Muscle of leg (tissue), 11 donors: Measurements from ENCODE around the gene GAPT. TPM values are rescaled to one million over a fixed set of nuclear protein-coding genes. Genes with fewer than 3 reads are reported as not detected.

ENCODE experiments used
- DNase-seq: peaks from one replicate; pipeline ENCODE4 v3.0.0; 2013
- H3K27ac ChIP-seq: one replicate; pipeline ENCODE4 v1.5.1; 2013; ENCODE audit warnings: mild to moderate bottlenecking, low read length, control low read depth
- H3K27me3 ChIP-seq: one replicate; pipeline ENCODE4 v1.6.1; 2013; ENCODE audit warnings: low read length; ENCODE audit not compliant: control insufficient read depth, insufficient read depth
- H3K36me3 ChIP-seq: one replicate; pipeline ENCODE4 v1.6.1; 2013; ENCODE audit warnings: low read length; ENCODE audit not compliant: control insufficient read depth, insufficient read depth
- H3K4me1 ChIP-seq: one replicate; pipeline ENCODE4 v1.6.1; 2013; ENCODE audit warnings: low read length; ENCODE audit not compliant: control insufficient read depth, insufficient read depth
- H3K4me3 ChIP-seq: one replicate; pipeline ENCODE4 v1.5.1; 2013; ENCODE audit warnings: low read length, control low read depth
- H3K9me3 ChIP-seq: replicated peaks from 2 replicates; pipeline ENCODE4 v1.6.1; 2013; ENCODE audit warnings: low read depth, low read length; ENCODE audit not compliant: control insufficient read depth
- WGBS: methylation state at CpG from one replicate; pipeline ENCODE4 v1.1.5; 2013; ENCODE audit warnings: missing lambda C conversion rate; ENCODE audit not compliant: insufficient coverage; 5-methylcytosine and 5-hydroxymethylcytosine counted together
- polyA plus RNA-seq, 8 donors: library from polyadenylated mRNA; unstranded; fragments of 120-200 nt; gene quantifications; one replicate each; pipeline versions ENCODE4 v1.2.1 to v1.2.3, GENCODE V29; 2013; ENCODE audit warnings: inconsistent platforms in 1 of 8, low replicate concordance in 1 of 8; ENCODE audit not compliant: insufficient read length in 8 of 8, insufficient read depth in 1 of 8
- total RNA-seq: library from RNA; stranded (reverse); fragments of 120-200 nt; gene quantifications from one replicate; pipeline ENCODE4 v1.2.4, GENCODE V29; 2013

The GAPT gene
- total and polyA plus RNA-seq, 9 donors = 0.44 to 0.96 (median 0.76) TPM

GRCh38 chr5:58501778-58502417 is 10.7 kb downstream of the GAPT start:
- WGBS = 50% methylated on average over 1 of the region's 2 CpGs
- H3K9me3 ChIP-seq = no peaks in the 10 kb centered on the region
- no peaks in the 10 kb centered on the region for H3K27me3 ChIP-seq

GRCh38 chr5:58503390-58504046 is 12.3 kb downstream of the GAPT start:
- no peak overlapping the region for H3K4me3 ChIP-seq

More at GRCh38 chr5:58501778-58502417, 10.7 kb downstream of the GAPT start:
- Histone ChIP-seq H3K36me3 (no peaks in the 10 kb centered on the region), H3K27ac (no peak overlapping the region), H3K4me1 (no peaks in the 10 kb centered on the region), H3K4me3 (no peak overlapping the region)
- DNase-seq = no peak

GRCh38 chr5:58504766-58505165 is 13.5 kb downstream of the GAPT start:
- H3K4me1 ChIP-seq = no peaks in the 10 kb centered on the region
- H3K27ac ChIP-seq = no peak overlapping the region
- no CpG with 5 or more reads among the region's 3 CpGs for WGBS
- no peak overlapping the region for H3K4me3 ChIP-seq
- no peaks in the 10 kb centered on the region for H3K9me3 ChIP-seq
- H3K27me3 ChIP-seq = no peaks in the 10 kb centered on the region
- no peaks in the 10 kb centered on the region for H3K36me3 ChIP-seq
- DNase-seq = no peak

More at GRCh38 chr5:58503390-58504046, 12.3 kb downstream of the GAPT start:
- no peaks in the 10 kb centered on the region for H3K27me3 ChIP-seq
- H3K36me3 ChIP-seq = no peaks in the 10 kb centered on the region
- DNase-seq = no peak
- no peak overlapping the region for H3K27ac ChIP-seq
- H3K9me3 ChIP-seq = no peaks in the 10 kb centered on the region
- WGBS = 90% methylated on average over 2 of the region's 3 CpGs
- H3K4me1 ChIP-seq = no peaks in the 10 kb centered on the region

GRCh38 chr5:58505502-58505901 is 14.3 kb downstream of the GAPT start:
- no peaks in the 10 kb centered on the region for H3K9me3 ChIP-seq
- no peaks in the 10 kb centered on the region for H3K36me3 ChIP-seq
- WGBS = no CpG with 5 or more reads among the region's 3 CpGs
- H3K4me1 ChIP-seq = no peaks in the 10 kb centered on the region
- no peaks in the 10 kb centered on the region for H3K27me3 ChIP-seq
- no peak for DNase-seq
- H3K27ac ChIP-seq = no peak overlapping the region
- no peak overlapping the region for H3K4me3 ChIP-seq

- WGBS = no CpG with 5 or more reads among the region's 2 CpGs
- H3K27ac ChIP-seq = no peak overlapping the region
Observed at GRCh38 chr5:58505971-58506640, 14.9 kb downstream of the GAPT start.

GRCh38 chr5:58507715-58508114 is 16.5 kb downstream of the GAPT start:
- H3K27me3 ChIP-seq = no peaks in the 10 kb centered on the region
- no peak for DNase-seq
- WGBS = 64% methylated on average over 2 of the region's 4 CpGs
- no peaks in the 10 kb centered on the region for H3K36me3 ChIP-seq
- H3K9me3 ChIP-seq = no peaks in the 10 kb centered on the region
- no peak overlapping the region for H3K4me3 ChIP-seq
- H3K27ac ChIP-seq = no peak overlapping the region
- no peaks in the 10 kb centered on the region for H3K4me1 ChIP-seq

More at GRCh38 chr5:58505971-58506640, 14.9 kb downstream of the GAPT start:
- H3K36me3 ChIP-seq = no peaks in the 10 kb centered on the region
- H3K9me3 ChIP-seq = no peaks in the 10 kb centered on the region
- no peaks in the 10 kb centered on the region for H3K27me3 ChIP-seq
- DNase-seq = no peak
- H3K4me3 ChIP-seq = no peak overlapping the region
- H3K4me1 ChIP-seq = no peaks in the 10 kb centered on the region

- DNase-seq = no peak
- Histone ChIP-seq H3K27me3 (no peaks in the 10 kb centered on the region), H3K36me3 (no peaks in the 10 kb centered on the region), H3K4me1 (no peaks in the 10 kb centered on the region), H3K27ac (no peak overlapping the region), H3K4me3 (no peak overlapping the region), H3K9me3 (no peaks in the 10 kb centered on the region)
Observed at GRCh38 chr5:58517198-58517597, 26.0 kb downstream of the GAPT start.

GRCh38 chr5:58523956-58524355 is 32.7 kb downstream of the GAPT start:
- Histone ChIP-seq H3K36me3 (no peaks in the 10 kb centered on the region), H3K9me3 (no peaks in the 10 kb centered on the region), H3K27ac (no peak overlapping the region), H3K4me3 (no peak overlapping the region), H3K27me3 (no peaks in the 10 kb centered on the region), H3K4me1 (no peaks in the 10 kb centered on the region)
- no peak for DNase-seq

GRCh38 chr5:58524571-58524970 is 33.3 kb downstream of the GAPT start:
- no peak overlapping the region for H3K27ac ChIP-seq

GRCh38 chr5:58530942-58531490 is 39.8 kb downstream of the GAPT start:
- Histone ChIP-seq H3K36me3 (no peaks in the 10 kb centered on the region), H3K4me3 (no peak overlapping the region), H3K4me1 (no peaks in the 10 kb centered on the region), H3K9me3 (no peaks in the 10 kb centered on the region), H3K27ac (no peak overlapping the region), H3K27me3 (no peaks in the 10 kb centered on the region)
- DNase-seq = no peak
- WGBS = no CpG with 5 or more reads among the region's 1 CpG

More at GRCh38 chr5:58524571-58524970, 33.3 kb downstream of the GAPT start:
- Histone ChIP-seq H3K4me1 (no peaks in the 10 kb centered on the region), H3K9me3 (no peaks in the 10 kb centered on the region), H3K36me3 (no peaks in the 10 kb centered on the region), H3K27me3 (no peaks in the 10 kb centered on the region), H3K4me3 (no peak overlapping the region)
- no CpG with 5 or more reads among the region's 1 CpG for WGBS
- no peak for DNase-seq
